IMR-90 (cell line): ENCODE data around the gene ALK. TPM values are rescaled to one million over a fixed set of nuclear protein-coding genes. Genes with fewer than 3 reads are reported as not detected.

Experiments
- ATAC-seq: fragments of 200-7000 bp; cut with Tn5 transposase; 2 replicates; pipeline ENCODE4 v1.9.1; 2020; ENCODE audit warnings: low read depth, mild to moderate bottlenecking, moderate library complexity
- BruUV-seq: library from RNA; stranded (reverse); fragments of 400-500 nt; replicated peaks from 2 replicates; lab custom pipeline; 2021; lab: Mats Ljungman, UMichigan
- CTCF ChIA-PET: fragments of 300-600 bp; formaldehyde crosslinking; extraction: SDS; loops from one replicate; lab custom pipeline; 2021; ENCODE audit warnings: antibody characterized with exemption; lab: Yijun Ruan, JAX
- POLR2A ChIA-PET: fragments of 300-600 bp; sonication (Branson Sonifier 250); formaldehyde crosslinking; loops from one replicate; lab custom pipeline; 2022; ENCODE audit warnings: antibody characterized with exemption; ENCODE audit not compliant: unreplicated experiment; lab: Charles Lee
- DNase-seq: peaks from one replicate; pipeline ENCODE4 v3.0.0; 2013
- H2AFZ ChIP-seq: replicated peaks from 2 replicates; pipeline ENCODE3; 2013; ENCODE audit warnings: low read length, mild to moderate bottlenecking; ENCODE audit not compliant: poor library complexity
- H2AK5ac ChIP-seq: 2 replicates; pipeline ENCODE4 v1.6.1; 2013; ENCODE audit warnings: low read depth, low read length, inconsistent platforms
- H2AK9ac ChIP-seq: replicated peaks from 2 replicates; pipeline ENCODE3; 2013; ENCODE audit warnings: mild to moderate bottlenecking, low read depth, low read length, moderate library complexity; ENCODE audit not compliant: poor library complexity
- H2BK120ac ChIP-seq: 2 replicates; pipeline ENCODE4 v1.6.1; 2013; ENCODE audit warnings: low read depth, low read length, inconsistent platforms
- H2BK15ac ChIP-seq: 3 replicates; pipeline ENCODE4 v1.6.1; 2013; ENCODE audit warnings: low read depth, low read length, inconsistent platforms
- H2BK20ac ChIP-seq: 2 replicates; pipeline ENCODE4 v1.6.1; 2013; ENCODE audit warnings: low read depth, mild to moderate bottlenecking, inconsistent platforms, low read length, moderate library complexity
- H2BK5ac ChIP-seq: 2 replicates; pipeline ENCODE4 v1.6.1; 2013; ENCODE audit warnings: mild to moderate bottlenecking, low read depth, low read length, inconsistent platforms; ENCODE audit not compliant: poor library complexity, severe bottlenecking
- H3K14ac ChIP-seq: replicated peaks from 2 replicates; pipeline ENCODE4 v1.6.1; 2013; ENCODE audit warnings: low read depth, low read length, inconsistent platforms
- H3K18ac ChIP-seq: 2 replicates; pipeline ENCODE4 v1.6.1; 2013; ENCODE audit warnings: low read depth, low read length, control low read depth
- H3K23ac ChIP-seq: 2 replicates; pipeline ENCODE4 v1.6.1; 2013; ENCODE audit warnings: low read depth, low read length, inconsistent platforms
- H3K27ac ChIP-seq: 2 replicates; pipeline ENCODE4 v1.5.1; 2013; ENCODE audit warnings: mild to moderate bottlenecking, control low read depth, low read length; ENCODE audit not compliant: insufficient read depth
- H3K27me3 ChIP-seq: 2 replicates; pipeline ENCODE4 v1.6.1; 2013; ENCODE audit warnings: low read length; ENCODE audit not compliant: control insufficient read depth, insufficient read depth
- H3K36me3 ChIP-seq: 2 replicates; pipeline ENCODE4 v1.6.1; 2013; ENCODE audit warnings: low read length, mixed read lengths; ENCODE audit not compliant: control insufficient read depth, insufficient read depth
- H3K4ac ChIP-seq: 2 replicates; pipeline ENCODE4 v1.6.1; 2013; ENCODE audit warnings: low read depth, low read length, inconsistent platforms
- H3K4me1 ChIP-seq: 2 replicates; pipeline ENCODE4 v1.6.1; 2013; ENCODE audit warnings: low read length, mixed read lengths; ENCODE audit not compliant: control insufficient read depth, insufficient read depth
- H3K4me2 ChIP-seq: 2 replicates; pipeline ENCODE4 v1.6.1; 2013; ENCODE audit warnings: low read depth, mild to moderate bottlenecking, control low read depth, low read length, moderate library complexity
- H3K4me3 ChIP-seq: 2 replicates; pipeline ENCODE4 v1.5.1; 2013; ENCODE audit warnings: low read depth, mild to moderate bottlenecking, control low read depth, low read length, moderate library complexity; ENCODE audit not compliant: insufficient read depth
- H3K56ac ChIP-seq: 2 replicates; pipeline ENCODE4 v1.6.1; 2013; ENCODE audit warnings: low read length, inconsistent platforms; ENCODE audit not compliant: insufficient read depth; ENCODE audit errors: extremely low read depth
- H3K79me1 ChIP-seq, 2 experiments: 2 replicates each; pipeline ENCODE4 v1.6.1; 2013; ENCODE audit warnings: low read length in 2 of 2, inconsistent platforms in 1 of 2, low read depth in 1 of 2
- H3K9ac ChIP-seq: 2 replicates; pipeline ENCODE4 v1.6.1; 2013; ENCODE audit warnings: low read depth, low read length, control low read depth
- H3K9me1 ChIP-seq: 2 replicates; pipeline ENCODE4 v1.6.1; 2013; ENCODE audit warnings: low read length, inconsistent platforms; ENCODE audit not compliant: insufficient read depth
- H3K9me3 ChIP-seq: 2 replicates; pipeline ENCODE4 v1.6.1; 2013; ENCODE audit warnings: low read length; ENCODE audit not compliant: control insufficient read depth, insufficient read depth
- H4K20me1 ChIP-seq: 2 replicates; pipeline ENCODE4 v1.6.1; 2013; ENCODE audit warnings: low read length, inconsistent platforms; ENCODE audit not compliant: insufficient read depth
- H4K5ac ChIP-seq: 2 replicates; pipeline ENCODE4 v1.6.1; 2013; ENCODE audit warnings: mild to moderate bottlenecking, low read depth, low read length, control low read depth
- H4K8ac ChIP-seq, 2 experiments: 2 replicates each; pipeline ENCODE4 v1.6.1; 2013; ENCODE audit warnings: low read depth in 2 of 2, low read length in 2 of 2, control low read depth in 1 of 2, inconsistent platforms in 1 of 2
- H4K91ac ChIP-seq: 2 replicates; pipeline ENCODE4 v1.6.1; 2013; ENCODE audit warnings: low read depth, low read length, inconsistent platforms; ENCODE audit not compliant: insufficient read depth
- BHLHE40 ChIP-seq: fragments of 150-350 bp; IDR thresholded peaks from 2 replicates; pipeline ENCODE4 v1.6.1; 2016; ENCODE audit warnings: mild to moderate bottlenecking, low read depth, low read length
- CEBPB ChIP-seq: IDR thresholded peaks from 2 replicates; pipeline ENCODE4 v1.6.1; 2012; ENCODE audit warnings: low read depth, low read length, improper control_type of control experiment
- CTCF ChIP-seq: conservative IDR thresholded peaks from 2 replicates; pipeline ENCODE4 v1.5.1; 2012; ENCODE audit warnings: mild to moderate bottlenecking, low read depth, low read length, improper control_type of control experiment
- ELK1 ChIP-seq: fragments of 150-350 bp; IDR thresholded peaks from 2 replicates; pipeline ENCODE4 v1.6.1; 2016; ENCODE audit warnings: low read depth, mild to moderate bottlenecking, low read length, moderate library complexity, borderline replicate concordance
- FOS ChIP-seq: fragments of 150-350 bp; IDR thresholded peaks from 2 replicates; pipeline ENCODE4 v1.6.1; 2016; ENCODE audit warnings: low read depth, low read length
- MAFK ChIP-seq: IDR thresholded peaks from 2 replicates; pipeline ENCODE4 v1.6.1; 2012; ENCODE audit warnings: low read depth, low read length, improper control_type of control experiment
- MAZ ChIP-seq: IDR thresholded peaks from 2 replicates; pipeline ENCODE4 v1.6.1; 2012; ENCODE audit warnings: low read depth, mild to moderate bottlenecking, low read length, improper control_type of control experiment, moderate library complexity, borderline replicate concordance
- MXI1 ChIP-seq: IDR thresholded peaks from 2 replicates; pipeline ENCODE4 v1.6.1; 2012; ENCODE audit warnings: low read depth, mild to moderate bottlenecking, low read length, moderate library complexity, borderline replicate concordance
- NFE2L2 ChIP-seq: fragments of 150-350 bp; IDR thresholded peaks from 2 replicates; pipeline ENCODE4 v1.6.1; 2016; ENCODE audit warnings: low read depth, mild to moderate bottlenecking, low read length
- POLR2A ChIP-seq: IDR thresholded peaks from 2 replicates; pipeline ENCODE4 v1.6.1; 2012; ENCODE audit warnings: mild to moderate bottlenecking, low read depth, low read length
- RAD21 ChIP-seq: IDR thresholded peaks from 2 replicates; pipeline ENCODE4 v1.6.1; 2012; ENCODE audit warnings: low read length, improper control_type of control experiment
- RCOR1 ChIP-seq: IDR thresholded peaks from 2 replicates; pipeline ENCODE4 v1.6.1; 2012; ENCODE audit warnings: mild to moderate bottlenecking, low read length, improper control_type of control experiment; ENCODE audit not compliant: insufficient replicate concordance
- RFX5 ChIP-seq: IDR thresholded peaks from 2 replicates; pipeline ENCODE4 v1.8.0; 2012; ENCODE audit warnings: low read depth, mild to moderate bottlenecking, low read length, moderate library complexity
- SMC3 ChIP-seq: fragments of 150-350 bp; IDR thresholded peaks from 2 replicates; pipeline ENCODE4 v1.6.1; 2016; ENCODE audit warnings: low read depth, mild to moderate bottlenecking, antibody characterized with exemption, low read length, moderate library complexity
- USF2 ChIP-seq: fragments of 150-350 bp; IDR thresholded peaks from 2 replicates; pipeline ENCODE4 v1.6.1; 2017; ENCODE audit warnings: mild to moderate bottlenecking, antibody characterized with exemption, low read length, low read depth
- WGBS, 2 experiments: methylation state at CpG; one replicate each; pipeline versions ENCODE4 v1.1.5 to v1.1.7; 2013; ENCODE audit warnings: missing lambda C conversion rate in 2 of 2; ENCODE audit not compliant: insufficient read length in 1 of 2; ENCODE audit errors: extremely low coverage in 2 of 2; 5-methylcytosine and 5-hydroxymethylcytosine counted together
- dilution Hi-C: fragments of 300-500 bp; cut with HindIII; formaldehyde crosslinking; loops from one replicate; pipeline ENCODE4 v1.14.3; 2018; ENCODE audit warnings: low sequenced_read_pairs; ENCODE audit not compliant: unreplicated experiment
- in situ Hi-C: fragments of 300-500 bp; cut with MboI; formaldehyde crosslinking; loops from 3 replicates; pipeline ENCODE4 v1.14.3; 2019; ENCODE audit warnings: low sequenced_read_pairs, inconsistent platforms, mixed read lengths
- intact Hi-C: fragments of 100-400 bp; cut with micrococcal nuclease; formaldehyde crosslinking; loops from 2 replicates; pipeline ENCODE4 v1.10.0; 2022
- polyA plus RNA-seq, 3 experiments: library from polyadenylated mRNA; depleted of rRNA; stranded (reverse); fragments of >200 nt; gene quantifications; 2 replicates each; pipeline ENCODE4 v1.2.3, GENCODE V29; 2012; ENCODE audit warnings: low replicate concordance in 1 of 3
- total RNA-seq: library from RNA; depleted of rRNA; stranded (reverse); fragments of >200 nt; gene quantifications from 2 replicates; pipeline ENCODE4 v1.2.3, GENCODE V29; 2012

The ALK gene
- total and polyA plus RNA-seq, 2 of the 4 experiments (the other 2 are of a cell fraction): not detected

- no peak overlapping the region for H3K4me2 ChIP-seq
- no peak overlapping the region for H2BK20ac ChIP-seq
- no peaks in the 10 kb centered on the region for H4K20me1 ChIP-seq
- H3K14ac ChIP-seq: no peak overlapping the region
- no peaks in the 10 kb centered on the region for H3K9me3 ChIP-seq
- H3K4me3 ChIP-seq: no peak overlapping the region
- CTCF ChIA-PET: no interaction called here
- no peak overlapping the region for H3K4ac ChIP-seq
- H3K9me1 ChIP-seq: no peaks in the 10 kb centered on the region
- no peak for TF ChIP-seq CEBPB
- TF ChIP-seq RAD21: no peak
- TF ChIP-seq CTCF: no peak
- no peak for TF ChIP-seq RFX5
- TF ChIP-seq ELK1: no peak
- no peak for TF ChIP-seq MAZ
- TF ChIP-seq NFE2L2: no peak
- TF ChIP-seq SMC3: no peak
- no peak for TF ChIP-seq MAFK
- no peak for TF ChIP-seq USF2
- TF ChIP-seq RCOR1: no peak
- no peak for TF ChIP-seq POLR2A
- TF ChIP-seq MXI1: no peak
- no peak for TF ChIP-seq BHLHE40
- no peak for TF ChIP-seq FOS
- H3K79me1 ChIP-seq: no peaks in the 10 kb centered on the region
- H2BK5ac ChIP-seq: no peak overlapping the region
- H2BK120ac ChIP-seq: no peak overlapping the region
- POLR2A ChIA-PET: no interaction called here
- DNase-seq (no peak), ATAC-seq (no peak)
- no peak overlapping the region for H2AK9ac ChIP-seq
- H3K4me1 ChIP-seq: no peaks in the 10 kb centered on the region
- no peak overlapping the region for H3K9ac ChIP-seq
- no peak overlapping the region for H3K18ac ChIP-seq
- BruUV-seq: no TSS peak
- H3K23ac ChIP-seq: no peak overlapping the region
- H2AK5ac ChIP-seq: no peak overlapping the region
- 83% methylated on average over 1 of the region's 4 CpGs; no CpG with 5 or more reads in 1 of the 2 experiments for WGBS, 2 experiments
- no peak overlapping the region for H3K56ac ChIP-seq
- H4K8ac ChIP-seq: no peak overlapping the region
- in situ Hi-C loops (no loop called here), dilution Hi-C loops (no loop called here), intact Hi-C loops (no loop called here)
- H4K91ac ChIP-seq: no peak overlapping the region
- peaks cover 2% of the 10 kb centered on the region; the same call in 1 of the 2 replicates for H3K27me3 ChIP-seq
- no peak overlapping the region for H3K27ac ChIP-seq
- no peak overlapping the region for H2BK15ac ChIP-seq
- H4K5ac ChIP-seq: no peak overlapping the region
- no peak overlapping the region for H2AFZ ChIP-seq
- no peaks in the 10 kb centered on the region for H3K36me3 ChIP-seq
These were observed 162.0 kb downstream of the ALK start for GRCh38 chr2:29759360-29759759.
